HepG2 (cell line): ENCODE measurements around the gene ST8SIA4. TPM values are rescaled to one million over a fixed set of nuclear protein-coding genes. Genes with fewer than 3 reads are reported as not detected.

Source experiments
- ATAC-seq: fragments of 200-7000 bp; cut with Tn5 transposase; 3 replicates; pipeline ENCODE4 v1.9.1; 2020; ENCODE audit warnings: mild to moderate bottlenecking, moderate library complexity
- BruUV-seq: library from RNA; stranded (reverse); fragments of 400-500 nt; replicated peaks from 2 replicates; lab custom pipeline; 2021; lab: Mats Ljungman, UMichigan
- CTCF ChIA-PET: fragments of 300-600 bp; formaldehyde crosslinking; extraction: SDS; loops from one replicate; lab custom pipeline; 2021; ENCODE audit warnings: low total read pairs, inconsistent platforms, low intra/inter-chr PET ratio; lab: Yijun Ruan, JAX
- POLR2A ChIA-PET: fragments of 350-600 bp; sonication (Branson Sonifier 250); formaldehyde crosslinking; loops from one replicate; lab custom pipeline; 2020; ENCODE audit warnings: antibody characterized with exemption, inconsistent platforms; lab: Yijun Ruan, JAX
- DNase-seq: peaks from one replicate; pipeline ENCODE4 v3.0.0-alpha.2; 2015; ENCODE audit warnings: low spot score
- FAIRE-seq: peaks from 3 replicates; lab custom pipeline; 2011; peaks lifted over from hg19 to GRCh38; lab: Jason Lieb, UNC
- H2AFZ ChIP-seq: one replicate; pipeline ENCODE4 v1.6.1; 2011; ENCODE audit warnings: low read length, inconsistent platforms
- H3K27ac ChIP-seq: fragments of 300-600 bp; 3 replicates; pipeline ENCODE4 v1.8.0; 2011; ENCODE audit warnings: mixed run types, mild to moderate bottlenecking, mixed read lengths, low read length, inconsistent platforms; ENCODE audit not compliant: insufficient read depth; ENCODE audit errors: extremely low read length
- H3K27me3 ChIP-seq, 2 experiments: fragments of 200-600 bp in 1 of 2; 2 replicates in 1 of 2; 3 replicates in 1 of 2; pipeline versions ENCODE4 v1.6.0 to v1.8.0; 2011; ENCODE audit warnings: low read length in 2 of 2, mild to moderate bottlenecking in 2 of 2, moderate library complexity in 2 of 2, inconsistent platforms in 1 of 2; ENCODE audit not compliant: insufficient read depth in 2 of 2, control insufficient read depth in 1 of 2
- H3K36me3 ChIP-seq, 2 experiments: fragments of 200-600 bp in 1 of 2; replicated peaks in 1 of 2; 2 replicates in 1 of 2; 3 replicates in 1 of 2; pipeline versions ENCODE4 v1.5.1 to v1.8.0; 2011; ENCODE audit warnings: low read length in 2 of 2, inconsistent platforms in 1 of 2; ENCODE audit not compliant: insufficient read depth in 2 of 2, control insufficient read depth in 1 of 2
- H3K4me1 ChIP-seq: 2 replicates; pipeline ENCODE4 v1.5.1; 2012; ENCODE audit warnings: low read length, inconsistent platforms; ENCODE audit not compliant: insufficient read depth
- H3K4me2 ChIP-seq: 2 replicates; pipeline ENCODE4 v1.6.0; 2011; ENCODE audit warnings: low read depth, low read length, inconsistent platforms
- H3K4me3 ChIP-seq, 3 experiments: fragments of 200-600 bp in 1 of 3; sonication (generic), shearing (Covaris generic) in 1 of 3; replicated peaks in 1 of 3; 2 replicates each; pipeline ENCODE4 v1.5.1; 2011 to 2016; ENCODE audit warnings: low read length in 3 of 3, inconsistent platforms in 2 of 3, low read depth in 2 of 3, mild to moderate bottlenecking in 2 of 3, control low read depth in 1 of 3, mixed read lengths in 1 of 3; ENCODE audit not compliant: insufficient read depth in 1 of 3
- H3K79me2 ChIP-seq: one replicate; pipeline ENCODE4 v1.6.1; 2011; ENCODE audit warnings: low read length, inconsistent platforms; ENCODE audit not compliant: insufficient read depth
- H3K9ac ChIP-seq: 2 replicates; pipeline ENCODE4 v1.6.0; 2011; ENCODE audit warnings: mild to moderate bottlenecking, low read depth, low read length, inconsistent platforms; ENCODE audit not compliant: insufficient read depth
- H3K9me3 ChIP-seq: 2 replicates; pipeline ENCODE4 v1.5.1; 2012; ENCODE audit warnings: mild to moderate bottlenecking, low read length
- H4K20me1 ChIP-seq: 2 replicates; pipeline ENCODE4 v1.6.0; 2011; ENCODE audit warnings: inconsistent platforms, mild to moderate bottlenecking, low read length, moderate library complexity; ENCODE audit not compliant: insufficient read depth
- NFE2L1 ChIP-seq: sonication (generic); formaldehyde crosslinking; IDR thresholded peaks from 2 replicates; pipeline ENCODE4 v1.4.0; 2020; ENCODE audit warnings: missing genetic modification reagents, mild to moderate bottlenecking, borderline replicate concordance
- ZBTB2 ChIP-seq: sonication (generic); formaldehyde crosslinking; IDR thresholded peaks from 2 replicates; pipeline ENCODE4 v1.8.0; 2022; ENCODE audit warnings: low read depth, missing genetic modification reagents
- ZNF556 ChIP-seq: sonication (generic); formaldehyde crosslinking; IDR thresholded peaks from 2 replicates; pipeline ENCODE4 v1.4.0; 2020; ENCODE audit warnings: mild to moderate bottlenecking, missing genetic modification reagents, borderline replicate concordance
- WGBS: methylation state at CpG from one replicate; pipeline ENCODE4 v1.1.6; 2017; ENCODE audit warnings: low lambda C conversion rate; 5-methylcytosine and 5-hydroxymethylcytosine counted together
- in situ Hi-C: cut with HindIII; loops from 2 replicates; pipeline ENCODE4 v1.10.0; 2017; ENCODE audit warnings: low pct_unique_long_range_greater_than_20kb; ENCODE audit not compliant: extremely low pct_ligation_motif_present
- intact Hi-C: fragments of 100-400 bp; cut with micrococcal nuclease; formaldehyde crosslinking; loops from one replicate; pipeline ENCODE4 v1.10.0; 2022; ENCODE audit not compliant: unreplicated experiment
- polyA plus RNA-seq, 8 experiments: library from polyadenylated mRNA; depleted of rRNA in 3 of 8; stranded (reverse) in 7 of 8; unstranded in 1 of 8; fragments of >200 nt; fragmentation: Illumina TruSeq in 4 of 8; extraction: Trizol in 4 of 8; gene quantifications; 2 replicates each; pipeline versions ENCODE4 v1.2.1 to v1.2.3, GENCODE V29; 2011 to 2016; ENCODE audit warnings: low read depth in 4 of 8, missing spikeins in 1 of 8, mixed read lengths in 1 of 8; ENCODE audit not compliant: insufficient read depth in 1 of 8
- total RNA-seq, 5 experiments: library from RNA; depleted of rRNA; stranded (reverse); fragments of >200 nt; fragmentation: Illumina TruSeq; extraction: Trizol; gene quantifications; 2 replicates each; pipeline ENCODE4 v1.2.3, GENCODE V29; 2016; ENCODE audit warnings: low read depth in 1 of 5
- TF ChIP-seq, protein P1 (sequence below): sonication (generic); formaldehyde crosslinking; IDR thresholded peaks from 2 replicates; pipeline ENCODE4 v1.4.0; 2020; ENCODE audit warnings: mild to moderate bottlenecking, missing genetic modification reagents

ST8SIA4 gene
- total and polyA plus RNA-seq, 2 of the 13 experiments (the other 11 are each of a cell fraction or from before 2014, with no cell fraction given), result not detected

DNA sequence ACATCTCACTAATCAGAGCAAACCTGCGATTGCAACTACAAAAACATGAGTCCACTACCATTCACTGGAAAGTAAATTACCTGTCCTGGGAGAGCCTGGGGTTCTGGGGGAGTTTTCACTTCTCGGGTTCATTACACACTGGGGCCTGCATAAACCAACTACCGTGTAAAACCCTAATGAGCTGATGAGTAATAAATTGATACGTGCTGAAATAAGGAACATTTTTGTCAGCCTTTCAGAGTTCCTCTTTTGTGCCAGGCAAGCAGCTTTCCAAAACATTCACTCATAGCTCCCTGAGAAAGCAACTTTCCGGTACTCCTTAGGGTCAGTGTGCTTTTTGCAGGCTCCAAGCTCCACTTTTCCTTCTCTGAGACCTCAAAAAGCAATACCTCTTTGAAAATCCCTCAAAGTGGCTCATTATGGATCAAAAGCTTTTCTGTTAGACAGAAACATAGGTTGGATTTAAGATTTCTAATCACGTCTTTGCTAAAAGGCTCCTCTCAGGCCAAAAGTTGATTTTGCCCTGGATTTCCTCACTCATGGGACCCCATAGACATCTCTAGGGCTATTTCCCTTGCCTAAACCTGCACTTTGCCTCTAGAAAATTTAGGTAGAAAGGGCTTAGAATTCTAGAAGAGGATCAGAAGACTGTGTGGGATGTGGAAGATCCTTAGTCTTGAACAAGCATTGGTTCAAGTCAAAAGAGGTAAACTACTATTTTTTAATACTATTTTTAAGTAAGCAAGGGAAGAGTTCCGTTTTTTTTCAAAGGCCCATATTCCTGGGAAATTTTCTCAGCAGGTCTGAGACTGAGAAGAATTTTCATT, 74.8 kb downstream of the ST8SIA4 start:
- ATAC-seq, result no peak
- in situ Hi-C loops, result no loop called here
- ChIA-PET POLR2A (no interaction called here), CTCF (no interaction called here)
- no peak for DNase-seq
- no peaks in the 10 kb centered on the region for H3K4me1 ChIP-seq
- H4K20me1 ChIP-seq, result no peaks in the 10 kb centered on the region
- no peaks in the 10 kb centered on the region for H3K27me3 ChIP-seq
- H3K9ac ChIP-seq, result no peak overlapping the region
- BruUV-seq, result no TSS peak
- no peaks in the 10 kb centered on the region for H3K36me3 ChIP-seq
- H3K79me2 ChIP-seq, result no peaks in the 10 kb centered on the region
- no peak for TF ChIP-seq ZBTB2 (CRISPR knock-in tag)
- TF ChIP-seq, protein P1, sequence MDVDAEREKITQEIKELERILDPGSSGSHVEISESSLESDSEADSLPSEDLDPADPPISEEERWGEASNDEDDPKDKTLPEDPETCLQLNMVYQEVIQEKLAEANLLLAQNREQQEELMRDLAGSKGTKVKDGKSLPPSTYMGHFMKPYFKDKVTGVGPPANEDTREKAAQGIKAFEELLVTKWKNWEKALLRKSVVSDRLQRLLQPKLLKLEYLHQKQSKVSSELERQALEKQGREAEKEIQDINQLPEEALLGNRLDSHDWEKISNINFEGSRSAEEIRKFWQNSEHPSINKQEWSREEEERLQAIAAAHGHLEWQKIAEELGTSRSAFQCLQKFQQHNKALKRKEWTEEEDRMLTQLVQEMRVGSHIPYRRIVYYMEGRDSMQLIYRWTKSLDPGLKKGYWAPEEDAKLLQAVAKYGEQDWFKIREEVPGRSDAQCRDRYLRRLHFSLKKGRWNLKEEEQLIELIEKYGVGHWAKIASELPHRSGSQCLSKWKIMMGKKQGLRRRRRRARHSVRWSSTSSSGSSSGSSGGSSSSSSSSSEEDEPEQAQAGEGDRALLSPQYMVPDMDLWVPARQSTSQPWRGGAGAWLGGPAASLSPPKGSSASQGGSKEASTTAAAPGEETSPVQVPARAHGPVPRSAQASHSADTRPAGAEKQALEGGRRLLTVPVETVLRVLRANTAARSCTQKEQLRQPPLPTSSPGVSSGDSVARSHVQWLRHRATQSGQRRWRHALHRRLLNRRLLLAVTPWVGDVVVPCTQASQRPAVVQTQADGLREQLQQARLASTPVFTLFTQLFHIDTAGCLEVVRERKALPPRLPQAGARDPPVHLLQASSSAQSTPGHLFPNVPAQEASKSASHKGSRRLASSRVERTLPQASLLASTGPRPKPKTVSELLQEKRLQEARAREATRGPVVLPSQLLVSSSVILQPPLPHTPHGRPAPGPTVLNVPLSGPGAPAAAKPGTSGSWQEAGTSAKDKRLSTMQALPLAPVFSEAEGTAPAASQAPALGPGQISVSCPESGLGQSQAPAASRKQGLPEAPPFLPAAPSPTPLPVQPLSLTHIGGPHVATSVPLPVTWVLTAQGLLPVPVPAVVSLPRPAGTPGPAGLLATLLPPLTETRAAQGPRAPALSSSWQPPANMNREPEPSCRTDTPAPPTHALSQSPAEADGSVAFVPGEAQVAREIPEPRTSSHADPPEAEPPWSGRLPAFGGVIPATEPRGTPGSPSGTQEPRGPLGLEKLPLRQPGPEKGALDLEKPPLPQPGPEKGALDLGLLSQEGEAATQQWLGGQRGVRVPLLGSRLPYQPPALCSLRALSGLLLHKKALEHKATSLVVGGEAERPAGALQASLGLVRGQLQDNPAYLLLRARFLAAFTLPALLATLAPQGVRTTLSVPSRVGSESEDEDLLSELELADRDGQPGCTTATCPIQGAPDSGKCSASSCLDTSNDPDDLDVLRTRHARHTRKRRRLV (CRISPR knock-in tag), result no peak
- TF ChIP-seq NFE2L1 (CRISPR knock-in tag), result no peak
- no peak for TF ChIP-seq ZNF556
- 10% methylated on average over 7 of the region's 7 CpGs for WGBS
- H2AFZ ChIP-seq, result no peak overlapping the region
- no peak overlapping the region for H3K4me3 ChIP-seq
- FAIRE-seq, result no peak
- H3K27ac ChIP-seq, result no peak overlapping the region
- intact Hi-C loops, result no loop called here
- H3K9me3 ChIP-seq, result no peaks in the 10 kb centered on the region
- H3K4me2 ChIP-seq, result no peak overlapping the region
